NK-92 treated with Interleukin-12 subunit alpha and Interleukin-12 subunit beta, amount 100 ng/mL, for 24 hours (cell line): Measurements from ENCODE around the gene PRPF19.

Experiments used
- DNase-seq: peaks from one replicate; lab custom pipeline; 2025; lab: John Stamatoyannopoulos, UW

Gene PRPF19

DNA sequence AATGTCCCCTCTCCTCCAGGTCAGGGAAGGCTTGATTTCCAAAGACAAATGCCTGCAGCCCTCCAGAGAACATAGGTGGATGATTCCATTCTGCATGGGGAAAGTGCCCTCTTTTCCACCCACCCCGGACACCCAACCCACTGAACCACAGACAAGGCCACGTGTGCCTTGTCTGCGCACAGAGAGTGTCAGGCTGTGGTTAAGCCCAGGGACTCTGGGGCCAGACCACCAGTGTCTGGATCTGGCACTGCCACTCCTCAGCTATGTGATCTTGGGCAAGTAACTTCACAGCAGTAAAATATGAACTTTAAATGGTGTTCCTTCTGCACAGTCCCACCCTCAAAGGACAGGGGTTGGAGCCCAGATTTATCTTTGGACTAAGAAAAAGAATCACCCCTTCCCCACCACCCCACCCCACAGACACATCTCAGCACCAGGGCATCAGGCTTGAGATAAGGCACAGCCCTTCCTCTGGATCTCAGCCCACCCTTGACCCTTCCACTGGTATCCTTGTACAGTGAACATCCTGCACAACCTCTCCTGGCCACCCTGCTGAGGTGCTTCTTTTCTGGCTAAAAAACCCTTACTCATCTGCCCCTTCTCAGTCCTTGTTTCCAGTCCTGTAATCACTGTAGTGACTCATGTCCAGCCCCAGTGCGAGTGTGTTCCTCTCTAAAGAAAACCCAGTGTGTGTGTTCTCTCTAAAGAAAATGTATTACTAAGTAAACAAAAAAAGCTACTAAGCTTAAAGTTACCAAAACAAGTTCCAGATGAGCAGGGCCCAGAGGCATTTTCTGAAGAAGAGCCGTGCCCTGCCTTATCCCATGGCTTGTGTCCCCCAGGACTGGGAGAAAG lies 48.8 kb downstream of the PRPF19 start:
- no peak for DNase-seq

DNA sequence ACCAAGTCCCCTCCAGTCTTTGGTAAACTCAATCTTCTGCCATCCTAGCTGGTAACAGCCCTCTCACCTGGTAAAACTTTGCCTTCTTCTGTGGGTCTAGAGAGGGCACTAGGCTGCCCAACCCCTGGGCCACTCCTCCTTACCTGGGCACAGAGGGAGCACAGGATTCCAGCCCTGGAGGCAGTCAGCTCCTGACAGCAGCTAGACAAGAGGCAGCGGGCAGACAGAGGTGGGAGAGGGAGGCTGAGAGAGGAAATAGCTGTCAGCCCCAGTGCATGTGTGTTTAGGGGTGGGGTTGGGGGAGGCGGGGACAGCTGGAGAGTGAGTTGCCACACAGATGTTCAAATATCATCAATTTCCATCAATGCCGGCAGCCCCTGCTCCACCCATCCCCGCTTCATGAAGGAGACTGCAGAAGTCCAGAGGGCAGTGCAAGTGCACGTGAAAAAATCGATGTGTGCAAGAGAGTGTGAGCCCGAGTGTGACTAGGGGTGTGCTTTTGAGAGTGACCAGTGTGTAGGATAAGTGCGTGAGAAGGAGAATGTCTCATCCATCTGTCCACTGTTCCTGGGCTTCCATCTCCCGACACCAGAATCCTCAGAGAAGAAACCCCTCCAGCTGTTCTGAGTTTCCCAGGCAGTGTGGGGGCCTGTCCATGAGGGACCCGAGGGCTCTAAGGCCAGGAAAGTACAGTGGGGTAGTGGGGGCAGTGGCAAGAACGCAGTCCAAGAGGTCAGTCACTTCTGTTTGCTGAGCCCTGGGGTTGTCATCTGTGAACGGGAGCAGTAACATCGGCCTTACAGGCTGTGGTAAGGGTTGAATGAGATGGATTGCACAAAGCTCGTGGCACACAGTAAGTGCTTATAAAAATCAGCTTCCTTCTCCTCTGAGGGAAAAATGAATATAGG lies 50.4 kb downstream of the PRPF19 start, which contains the start of gene PTGDR2:
TSS of gene PTGDR2 (minus strand) at position 225 of the 908 bp plus-strand sequence. CDS start 2,228 bp downstream, outside the sequence.
- DNase-seq = no peak

DNA sequence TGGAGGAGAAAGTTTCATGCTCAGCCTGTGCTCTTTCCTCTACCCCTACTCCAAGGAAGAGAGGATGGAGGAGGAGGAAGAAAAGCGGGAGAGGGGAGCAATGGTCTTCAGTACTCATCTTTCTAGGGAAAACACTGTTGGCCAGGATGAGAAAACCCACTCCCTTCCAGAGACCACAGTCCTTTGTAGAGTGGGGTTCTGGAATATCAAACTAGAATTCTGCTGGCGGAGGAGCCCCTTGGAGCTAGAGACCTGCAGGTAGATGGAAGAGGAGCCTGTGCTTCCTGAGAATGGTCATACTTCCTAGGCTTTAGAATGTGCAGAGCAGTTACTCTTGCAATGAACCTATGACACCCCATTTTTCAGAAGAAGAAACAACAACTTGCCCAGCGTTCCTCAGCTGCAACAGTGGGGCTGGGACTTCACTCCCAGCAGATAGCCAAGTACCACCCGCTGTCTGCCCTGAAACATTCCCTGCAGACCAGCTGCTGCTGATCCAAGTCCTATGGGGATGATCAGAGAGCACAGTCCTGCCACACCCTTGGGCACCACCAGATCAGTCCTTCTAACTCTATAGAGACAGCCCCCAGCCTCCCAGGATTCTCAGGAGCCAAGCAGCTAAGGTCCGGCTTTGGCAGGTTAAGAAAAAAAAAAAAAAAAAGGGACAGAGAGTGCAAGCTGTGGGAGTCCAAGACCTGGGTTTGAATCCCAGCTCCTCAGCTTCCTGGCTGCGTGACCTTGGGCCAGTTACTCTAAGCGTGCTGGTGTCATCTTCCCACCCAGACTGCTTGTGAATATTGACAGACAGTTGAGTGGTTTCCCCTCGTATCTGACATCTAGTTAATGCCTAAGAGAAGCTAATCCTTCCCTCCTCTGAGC lies 51.3 kb downstream of the PRPF19 start:
- DNase-seq = no peak

DNA sequence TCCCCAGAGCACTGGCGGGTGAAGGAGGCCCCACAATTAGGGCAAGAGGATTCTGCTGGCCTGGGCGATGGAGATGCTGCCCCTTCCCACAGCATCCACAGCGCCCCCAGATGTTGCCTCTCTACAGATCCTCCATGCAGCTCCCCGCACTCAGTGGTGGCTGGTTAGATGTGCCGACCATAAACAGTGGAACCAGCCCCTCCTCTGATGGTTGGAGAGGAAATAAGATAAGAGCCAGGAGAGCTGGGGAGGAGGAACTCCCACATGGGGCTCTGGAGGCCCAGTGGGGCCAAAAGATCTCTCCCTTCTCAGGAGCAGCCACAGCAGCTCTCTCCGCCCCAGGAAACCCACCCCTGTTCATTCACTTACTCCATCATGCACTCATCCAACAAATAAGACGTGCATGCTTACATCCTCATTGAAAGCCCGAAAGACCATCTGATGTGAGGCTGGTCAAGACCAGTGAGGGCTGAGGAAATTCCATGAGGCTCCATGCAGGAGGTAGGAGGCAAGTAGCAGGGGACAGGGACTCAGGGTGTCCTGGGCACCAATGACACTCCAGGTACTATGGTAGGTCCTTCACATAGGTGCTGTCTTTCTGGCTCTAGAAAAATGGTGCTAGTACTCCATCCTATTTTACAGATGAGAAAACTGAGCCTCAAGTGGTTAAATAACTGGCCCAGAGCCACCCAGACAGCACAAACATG lies 52.1 kb downstream of the PRPF19 start:
- no peak for DNase-seq

DNA sequence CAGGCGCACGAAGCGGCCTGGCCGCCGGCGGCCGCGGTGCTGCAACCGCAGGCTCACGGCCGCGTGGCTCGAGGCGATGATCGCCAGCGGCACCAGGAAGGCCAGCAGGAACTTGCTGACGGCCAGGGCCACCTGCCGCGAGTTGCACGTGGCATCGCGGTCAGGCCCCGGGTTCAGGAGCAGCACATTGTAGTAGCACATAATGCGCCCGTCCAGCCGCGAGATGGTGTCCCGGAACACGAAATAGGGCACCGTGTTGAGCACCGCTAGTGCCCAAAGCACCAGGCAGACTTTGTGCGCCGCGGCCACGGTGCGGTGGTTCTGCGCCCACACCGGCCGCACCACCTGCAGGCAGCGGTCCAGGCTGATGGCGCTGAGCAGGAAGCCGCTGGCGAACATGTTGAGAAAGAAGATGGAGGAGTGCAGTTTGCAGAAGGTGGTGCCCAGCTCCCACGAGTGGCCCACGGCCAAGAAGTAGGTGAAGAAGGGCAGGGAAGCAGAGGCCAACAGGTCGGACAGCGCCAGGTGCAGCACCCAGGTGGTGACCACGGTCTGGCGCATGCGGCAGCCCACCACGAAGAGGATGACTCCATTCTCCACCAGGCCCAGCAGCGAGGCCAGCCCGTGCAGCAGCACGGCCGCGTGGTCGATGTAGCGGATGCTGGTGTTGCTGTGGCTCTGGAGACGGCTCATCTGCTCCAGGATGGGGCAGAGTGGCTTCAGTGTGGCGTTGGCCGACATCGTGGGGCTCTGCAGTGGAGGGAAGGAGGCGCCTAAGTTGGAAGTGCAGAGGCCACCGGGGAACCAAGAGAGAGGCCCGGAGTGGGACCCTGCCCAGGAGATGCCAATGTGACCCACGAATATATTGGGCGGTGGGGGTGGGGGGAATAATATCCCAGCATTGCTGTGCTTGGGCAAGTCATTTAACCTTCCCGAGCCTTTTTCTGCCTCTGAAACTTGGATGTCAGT lies 53.1 kb downstream of the PRPF19 start:
- no peak for DNase-seq

DNA sequence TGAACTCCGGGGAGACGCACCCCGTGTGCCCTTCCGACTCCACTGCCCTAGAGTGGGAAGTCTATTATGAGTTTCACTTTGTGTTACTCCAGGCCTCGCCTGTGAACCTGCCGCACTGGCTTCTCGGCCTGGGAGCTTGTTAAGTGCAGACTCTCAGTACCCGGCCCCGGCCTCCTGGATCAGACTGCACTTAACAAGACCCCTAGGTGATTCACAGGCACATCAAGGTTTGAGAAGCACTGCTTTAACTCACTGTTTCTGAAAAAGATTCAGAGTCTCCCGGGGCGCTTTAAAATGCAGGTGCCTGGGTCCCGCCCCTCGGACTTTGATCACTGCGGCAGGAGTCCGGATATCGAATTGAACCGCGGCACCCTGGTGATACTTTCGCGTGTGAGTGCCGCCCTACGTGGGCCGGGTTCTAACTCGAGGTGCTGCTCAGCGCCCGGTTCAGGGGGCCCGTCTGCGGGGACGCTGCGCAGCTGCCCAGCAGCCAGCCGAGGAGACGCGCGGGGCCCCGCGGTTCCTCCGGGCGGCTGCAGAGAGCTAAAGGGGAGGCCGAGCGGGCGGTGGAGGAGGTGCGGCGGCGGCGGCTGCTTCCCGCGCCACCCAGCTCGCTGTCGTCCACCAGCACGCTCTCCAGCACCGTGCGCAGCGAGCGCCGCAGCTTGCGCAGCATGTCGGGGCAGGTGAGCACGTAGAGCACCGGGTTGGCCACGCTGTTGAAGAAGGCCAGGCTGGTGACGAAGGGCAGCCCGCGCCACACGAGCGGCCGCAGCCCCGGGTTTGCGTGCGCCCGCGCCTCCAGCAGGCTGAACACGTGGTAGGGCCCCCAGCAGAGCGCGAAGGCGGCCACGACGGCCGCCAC lies 54.0 kb downstream of the PRPF19 start:
- DNase-seq = no peak

DNA sequence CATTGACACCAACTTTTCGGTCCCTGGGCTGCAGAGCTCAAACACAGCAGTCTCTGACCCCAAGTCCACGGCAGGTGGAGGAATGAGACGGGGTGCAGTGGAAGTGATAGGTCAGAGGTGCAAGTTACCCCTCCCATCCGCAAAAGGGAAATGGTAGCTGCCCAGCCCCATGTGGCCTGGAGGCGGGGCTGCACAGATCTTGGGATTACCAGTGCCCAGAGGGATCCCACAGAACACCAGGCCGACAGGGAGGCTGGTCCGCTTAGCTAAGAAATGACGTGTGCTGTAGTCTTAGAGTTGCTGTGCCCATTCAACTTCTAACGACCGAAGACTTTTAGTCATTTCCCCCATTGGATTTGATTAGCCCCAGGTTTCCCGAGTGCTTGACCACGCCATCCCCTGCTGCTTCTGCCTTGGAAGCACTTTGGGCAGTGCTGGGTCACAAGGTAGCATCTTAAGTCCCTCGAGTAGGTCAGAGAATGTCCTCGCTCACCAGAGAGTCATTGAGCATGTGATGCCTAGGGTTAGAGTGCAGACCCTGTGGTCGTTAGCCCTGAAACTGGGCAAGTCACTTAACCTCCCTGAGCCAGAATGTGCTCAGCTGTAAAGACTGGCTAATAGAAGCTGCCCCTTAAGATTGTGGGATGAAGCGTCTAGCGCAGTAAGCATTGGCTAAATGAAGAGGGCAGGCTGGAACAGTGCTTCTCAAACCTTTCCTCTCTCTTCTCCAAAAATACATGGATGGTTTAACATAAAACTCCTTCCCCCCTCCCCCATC lies 54.9 kb downstream of the PRPF19 start:
- no peak for DNase-seq

DNA sequence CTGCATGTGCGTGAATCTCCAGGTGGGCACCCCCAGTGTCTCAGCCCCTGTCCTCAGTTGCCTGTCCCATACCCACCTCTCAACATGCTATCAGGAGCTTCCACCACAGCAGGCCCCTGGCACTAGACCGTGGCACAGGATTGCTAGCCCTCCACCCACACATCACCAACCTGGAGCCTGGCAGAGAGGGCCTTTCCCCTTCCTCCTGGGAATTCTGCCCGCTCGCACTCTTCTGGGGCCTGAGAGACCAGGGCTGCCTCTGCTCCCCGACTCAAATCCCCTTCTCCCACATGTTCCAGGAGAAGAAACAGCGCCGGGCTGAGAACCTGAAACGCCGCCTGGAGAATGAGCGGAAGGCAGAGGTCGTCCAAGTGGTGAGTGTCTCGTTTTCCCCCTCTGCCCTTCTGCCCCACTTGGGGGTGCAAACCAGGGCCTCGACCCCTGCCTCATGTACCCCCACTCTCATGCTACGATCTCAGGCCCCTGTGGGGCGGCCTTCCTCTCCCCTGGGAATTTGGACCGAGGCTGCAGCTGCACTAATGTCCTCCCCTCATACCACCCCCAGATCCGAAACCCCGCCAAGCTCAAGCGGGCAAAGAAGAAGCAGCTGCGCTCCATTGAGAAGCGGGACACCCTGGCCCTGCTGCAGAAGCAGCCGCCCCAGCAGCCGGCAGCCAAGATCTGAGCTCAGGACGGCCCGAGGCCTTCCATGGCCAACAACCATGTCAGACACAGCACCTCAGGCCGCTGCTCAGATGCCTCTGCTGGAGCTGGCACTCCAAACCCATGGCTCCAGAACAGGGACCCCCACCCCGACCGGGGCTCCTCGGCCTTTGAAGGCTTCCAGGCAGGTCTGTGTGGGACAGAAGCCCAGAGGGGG lies 56.5 kb downstream of the PRPF19 start:
- no peak for DNase-seq

DNA sequence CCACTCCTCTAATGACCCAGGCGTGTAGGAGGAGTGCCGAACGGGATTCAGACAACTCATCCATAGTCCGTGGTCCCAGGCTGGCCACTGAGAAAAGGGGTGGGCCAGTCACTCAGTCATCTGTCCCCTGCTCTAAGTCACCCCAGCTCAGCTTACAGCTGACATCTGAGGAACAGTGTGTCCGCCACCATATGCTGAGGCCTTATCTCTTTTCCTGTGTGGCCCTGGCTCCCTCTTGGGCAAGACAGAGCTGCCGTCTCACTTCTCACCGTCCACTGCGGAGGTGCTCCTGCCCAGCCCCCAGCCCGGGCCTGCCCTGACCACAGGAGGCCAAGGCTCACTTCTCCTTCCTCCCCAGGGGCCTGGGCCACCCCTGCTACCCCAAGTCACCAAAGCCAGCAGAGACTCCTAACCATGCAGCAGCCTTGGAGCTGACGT lies 57.7 kb downstream of the PRPF19 start:
- DNase-seq = no peak

DNA sequence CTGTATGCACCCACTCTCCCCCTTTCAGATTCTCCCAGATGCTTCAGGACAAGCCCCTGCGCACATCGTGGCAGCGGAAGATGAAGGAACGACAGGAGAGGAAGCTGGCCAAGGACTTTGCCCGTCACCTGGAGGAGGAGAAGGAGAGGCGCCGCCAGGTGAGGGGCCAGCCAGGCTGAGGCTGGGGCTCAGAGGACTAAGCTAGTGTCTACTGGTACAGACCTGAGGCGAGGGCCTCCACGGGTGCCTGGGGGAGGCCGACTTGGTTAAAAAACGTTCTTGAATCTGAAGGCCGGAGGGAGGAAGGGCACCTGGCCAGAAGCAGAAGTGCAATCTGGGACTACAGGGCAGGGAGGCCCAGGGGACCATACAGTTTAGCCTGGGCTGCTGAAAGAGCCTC lies 58.5 kb downstream of the PRPF19 start:
- no peak for DNase-seq

DNA sequence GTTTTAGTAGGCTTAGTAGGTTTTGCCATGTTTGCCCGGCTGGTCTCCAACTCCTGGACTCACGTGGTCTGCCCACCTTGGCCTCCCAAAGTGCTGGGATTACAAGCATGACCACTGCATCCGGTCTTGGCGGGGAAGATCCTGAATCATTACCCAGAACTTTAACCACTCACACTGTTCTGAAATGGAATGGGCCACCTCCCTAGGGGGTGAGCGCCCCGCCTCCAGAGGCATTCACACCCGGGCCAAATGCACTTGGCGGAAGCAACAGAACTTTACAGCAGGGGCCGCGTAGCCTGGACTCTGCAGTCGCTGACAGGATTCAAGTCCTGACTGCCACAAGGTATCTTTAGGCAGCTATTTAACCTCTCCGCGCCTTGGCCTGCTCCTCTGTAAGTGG lies 59.1 kb downstream of the PRPF19 start:
- DNase-seq = no peak

DNA sequence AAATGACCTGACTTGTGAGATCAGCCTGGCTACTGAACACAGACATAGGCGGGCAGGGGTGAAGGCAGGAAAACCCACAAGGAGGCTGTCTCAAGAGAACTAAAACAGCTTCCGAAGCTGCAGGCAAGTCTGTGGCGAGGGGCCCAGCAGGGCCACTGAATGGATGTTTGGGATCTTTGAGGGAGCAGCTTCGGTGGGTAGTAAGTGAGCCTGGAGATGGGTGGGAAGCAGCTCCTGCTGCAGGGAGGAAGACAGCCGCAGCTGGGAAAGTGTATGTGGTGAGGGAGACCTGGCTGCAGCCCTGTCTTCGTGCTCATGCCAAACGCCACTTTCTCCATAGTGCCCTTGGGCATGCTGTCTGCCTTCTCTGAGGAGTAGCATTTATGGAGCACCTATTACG lies 61.0 kb downstream of the PRPF19 start:
- DNase-seq = no peak

DNA sequence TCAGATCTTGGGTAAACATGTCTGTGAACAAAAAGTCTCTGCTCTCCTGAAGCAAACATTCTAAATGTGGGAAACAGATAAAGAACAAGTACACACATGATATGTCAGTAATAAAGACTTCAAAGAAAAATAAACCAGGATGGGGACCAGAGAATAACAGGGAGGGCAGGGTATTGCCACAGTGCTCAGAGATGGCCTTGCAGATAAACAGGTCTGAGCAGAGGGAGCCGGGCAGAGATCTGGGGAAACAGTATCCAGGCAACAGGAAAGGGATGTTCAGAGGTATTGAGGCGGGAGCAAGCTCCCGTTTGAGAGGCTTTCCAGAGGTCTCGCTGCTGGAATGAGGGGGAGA lies 61.5 kb downstream of the PRPF19 start:
- DNase-seq = no peak

DNA sequence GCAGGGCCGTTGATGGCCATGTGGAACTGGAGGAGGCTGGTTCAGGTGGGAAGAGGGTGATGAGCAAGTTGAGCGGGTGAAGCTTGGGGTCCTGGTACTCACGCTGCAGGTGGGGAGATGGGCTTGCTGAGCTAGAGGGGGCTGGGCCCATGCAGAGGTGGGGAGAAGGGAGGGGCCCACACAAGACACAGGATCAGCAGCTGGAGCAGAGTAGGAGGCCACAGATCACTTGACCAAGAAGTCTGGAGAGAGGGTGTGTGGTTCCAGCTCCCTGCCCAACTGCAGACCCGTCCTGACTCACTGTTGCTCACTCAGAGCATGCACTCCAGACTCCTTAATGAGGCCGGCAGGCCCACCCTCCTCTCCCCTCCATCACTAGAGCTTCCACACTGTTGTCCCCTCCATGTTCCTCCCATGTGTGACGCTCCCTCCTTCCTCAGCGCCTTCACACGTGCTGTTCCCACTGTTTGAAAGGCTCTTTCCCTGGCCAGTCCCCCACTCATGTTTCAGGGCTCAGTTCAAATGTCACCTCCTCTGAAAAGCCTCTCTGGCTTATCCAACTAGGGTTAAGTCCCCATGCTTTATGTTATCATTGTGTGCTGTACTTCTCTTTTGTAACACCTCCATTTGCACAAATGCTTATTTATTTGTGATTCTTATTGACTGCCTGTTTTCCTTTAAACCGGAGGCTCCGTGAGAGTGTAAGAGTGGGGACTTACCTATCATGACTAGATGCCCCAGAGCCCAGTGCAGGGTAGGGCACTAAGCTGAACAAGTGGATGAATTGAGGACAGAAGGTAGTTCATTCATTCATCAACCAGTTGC lies 62.1 kb downstream of the PRPF19 start:
- DNase-seq = no peak

DNA sequence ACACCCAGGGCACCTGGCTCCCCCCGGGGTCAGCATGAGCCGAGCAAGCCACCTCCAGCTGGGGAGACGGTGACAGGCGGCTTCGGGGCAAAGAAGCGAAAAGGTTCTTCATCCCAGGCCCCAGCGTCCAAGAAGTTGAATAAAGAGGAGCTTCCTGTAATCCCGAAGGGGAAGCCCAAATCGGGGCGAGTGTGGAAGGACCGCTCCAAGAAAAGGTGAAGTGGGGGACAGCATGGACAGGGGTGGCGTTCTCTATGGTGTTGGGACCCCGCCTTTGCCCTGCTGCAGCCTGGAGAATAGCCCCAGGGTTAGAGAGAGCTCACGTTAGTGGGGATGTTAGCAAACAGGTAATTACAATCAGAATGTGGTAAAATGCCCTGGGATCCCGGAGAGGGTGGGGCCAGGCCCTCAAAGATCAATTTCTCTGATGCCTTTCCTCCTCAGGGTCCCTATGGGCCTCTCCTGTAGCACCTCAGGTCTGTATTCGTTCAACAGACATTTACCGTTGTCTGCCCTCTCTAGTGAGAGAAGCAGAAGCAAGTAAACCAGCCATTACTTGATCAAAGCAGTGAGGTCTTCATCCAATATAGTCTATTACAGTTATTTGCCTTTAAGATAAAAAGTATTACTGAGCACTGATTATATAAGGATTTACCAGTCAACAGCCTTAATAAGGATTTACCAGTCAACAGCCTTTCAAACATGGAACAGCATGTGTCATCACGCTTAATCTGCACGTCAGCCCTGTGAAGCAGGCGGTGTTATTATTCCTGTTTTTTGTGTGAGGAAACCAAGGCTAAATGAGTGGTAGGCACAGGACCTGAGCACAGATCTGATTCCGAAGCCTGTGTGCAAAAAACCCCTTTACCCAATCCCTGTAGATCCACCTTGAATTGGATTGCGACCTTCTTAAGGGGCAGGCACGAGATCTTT lies 63.5 kb downstream of the PRPF19 start:
- DNase-seq = no peak
